HG02571 (cell line): ENCODE data around the gene DAP3.
"Not testable (repeated sequence)": the region's sequence is repeated elsewhere in the genome, so short reads cannot be mapped to it uniquely, and the experiment has no call there.

Experiments used
- ATAC-seq: cut with Tn5 transposase; IDR thresholded peaks from one replicate; pipeline ENCODE4 v1.9.1; 2021; ENCODE audit warnings: mild to moderate bottlenecking, moderate library complexity; ENCODE audit not compliant: unreplicated experiment

The DAP3 gene

DNA sequence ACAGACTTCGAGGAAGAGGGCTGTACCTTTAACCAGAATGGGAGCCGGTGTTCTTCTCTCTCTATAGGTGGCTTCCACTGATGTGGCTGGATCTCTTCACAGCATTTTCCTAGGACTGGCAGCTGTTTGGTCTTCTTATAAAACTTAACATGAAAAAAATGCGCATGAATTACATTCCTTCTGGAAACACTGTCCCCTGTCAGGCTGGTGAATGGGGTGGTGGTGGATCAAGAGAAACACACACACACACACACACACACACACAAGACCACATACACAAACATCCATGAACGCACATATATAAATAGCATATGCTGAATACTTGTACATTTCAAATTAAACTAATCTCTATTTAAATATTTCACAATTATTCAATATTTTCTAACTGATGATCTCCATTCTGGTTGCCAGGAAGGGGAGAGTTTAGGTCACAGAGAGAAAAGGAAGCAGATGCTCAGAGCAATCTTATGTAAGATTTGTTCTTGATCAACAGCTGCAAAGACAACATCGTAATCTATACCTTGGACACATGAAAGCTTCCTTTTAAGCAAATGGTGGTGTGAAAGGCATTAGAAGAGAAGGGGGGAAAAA is 78.6 kb downstream of the DAP3 start:
- ATAC-seq, result not testable (repeated sequence)

DNA sequence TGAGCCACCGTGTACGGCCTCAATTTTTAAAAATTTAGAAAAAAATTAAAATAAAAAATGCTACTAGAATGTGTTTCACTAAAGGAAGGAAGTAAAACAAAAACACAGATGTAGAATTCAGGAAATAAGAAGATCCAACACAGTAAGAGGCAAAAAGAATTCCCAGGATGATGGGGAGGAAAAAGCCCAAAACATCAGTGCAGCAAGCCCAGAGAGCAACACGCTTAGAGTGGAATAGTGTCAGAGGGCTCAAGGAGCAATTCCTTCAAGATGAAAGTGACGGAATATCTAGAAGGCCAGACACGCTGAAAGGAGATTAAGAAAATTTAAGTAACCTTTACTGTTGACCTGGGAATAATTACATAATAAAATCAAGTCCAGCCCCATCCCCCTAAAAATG is 80.4 kb downstream of the DAP3 start:
- no peak for ATAC-seq

DNA sequence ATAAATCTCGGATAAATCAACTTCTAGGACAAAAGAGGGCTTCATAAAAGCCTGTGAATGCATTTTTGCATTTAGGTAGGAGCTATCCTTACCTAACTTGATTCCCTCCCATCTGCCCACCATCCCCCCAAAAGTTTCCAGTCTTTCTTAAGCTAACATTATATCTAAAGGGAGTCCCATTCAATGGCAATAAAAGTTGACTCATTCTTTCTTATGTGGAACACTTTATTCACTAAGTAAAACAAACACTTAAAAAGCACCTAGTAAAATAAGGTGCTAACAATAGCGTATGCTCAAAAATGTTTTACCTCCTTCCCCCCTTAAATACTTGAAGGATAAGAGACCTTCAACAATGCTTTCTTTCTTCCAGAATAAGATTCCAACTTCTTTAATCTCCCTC is 84.3 kb downstream of the DAP3 start:
- ATAC-seq, result no peak

DNA sequence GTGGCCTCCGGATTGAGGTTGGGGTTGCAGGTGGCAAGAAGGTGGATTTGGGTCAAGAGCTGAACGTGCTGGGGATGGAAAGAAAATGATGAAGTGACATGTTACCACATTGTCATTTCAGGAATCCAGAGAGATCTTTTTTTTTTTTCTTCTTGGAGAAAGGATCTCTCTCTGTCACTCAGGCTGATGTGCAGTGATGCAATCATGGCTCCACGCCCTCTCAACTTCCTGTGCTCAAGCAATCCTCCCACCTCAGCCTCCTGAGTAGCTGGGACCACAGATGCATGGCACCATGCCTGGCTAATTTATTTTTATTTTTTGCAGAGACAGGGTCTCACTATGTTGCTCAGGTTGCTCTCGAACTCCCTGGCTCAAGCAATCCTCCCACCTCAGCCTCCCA is 87.5 kb downstream of the DAP3 start:
- no peak for ATAC-seq

DNA sequence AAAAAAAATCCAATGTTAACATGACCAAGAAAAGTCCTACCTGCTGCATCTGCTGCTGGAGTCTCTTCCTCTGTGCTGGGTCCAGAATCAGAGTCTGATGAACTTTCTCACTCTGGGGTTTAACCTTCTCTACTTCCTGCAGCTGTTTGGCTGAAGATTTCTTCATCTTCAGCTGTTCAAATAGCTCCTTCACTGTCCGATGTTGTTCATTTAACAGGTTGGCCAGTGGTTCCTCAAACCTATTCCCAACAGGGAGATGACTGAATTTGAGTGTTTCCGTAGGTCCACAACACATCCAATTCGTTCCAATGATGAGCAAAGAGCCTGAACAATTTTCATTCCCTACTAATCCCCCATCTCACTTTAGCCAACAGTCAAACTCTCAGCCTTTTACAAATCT is 88.7 kb downstream of the DAP3 start:
- ATAC-seq, result no peak
